SIG-M5 treated with dmso at 0.1 percent for 504 hours (cell line): ENCODE results near the gene STAP2.

Source experiments
- DNase-seq: peaks from one replicate; lab custom pipeline; 2025; ENCODE audit not compliant: unreplicated experiment; lab: John Stamatoyannopoulos, UW

Gene STAP2

GRCh38 chr19:4338441-4339355 lies at the start of gene STAP2:
Gene STAP2, minus strand, starts transcription at chr19:4338827. Its CDS starts 74 bp downstream, at chr19:4338753.
- peak; percentile 23 for DNase-seq

GRCh38 chr19:4386041-4386782 lies 47.6 kb upstream of the STAP2 start:
- no peak for DNase-seq

GRCh38 chr19:4385291-4386040 lies 46.8 kb upstream of the STAP2 start:
- no peak for DNase-seq

- no peak for DNase-seq
Measured at GRCh38 chr19:4380254-4380727, 41.7 kb upstream of the STAP2 start.

GRCh38 chr19:4379383-4380253 lies 41.0 kb upstream of the STAP2 start:
- peak; percentile 17 for DNase-seq

- no peak for DNase-seq
Measured at GRCh38 chr19:4378886-4379285, 40.3 kb upstream of the STAP2 start.

GRCh38 chr19:4376991-4377781 lies 38.6 kb upstream of the STAP2 start:
- peak; percentile 19 for DNase-seq

- no peak for DNase-seq
Measured at GRCh38 chr19:4376671-4376990, 38.0 kb upstream of the STAP2 start.

GRCh38 chr19:4376028-4376670 lies 37.5 kb upstream of the STAP2 start:
- DNase-seq: no peak

- DNase-seq: peak; percentile 48
Measured at GRCh38 chr19:4375164-4376027, 36.8 kb upstream of the STAP2 start.

GRCh38 chr19:4374498-4375163 lies 36.0 kb upstream of the STAP2 start:
- DNase-seq: no peak

- DNase-seq: no peak
Measured at GRCh38 chr19:4373601-4374497, 35.2 kb upstream of the STAP2 start.

GRCh38 chr19:4373013-4373367 lies 34.4 kb upstream of the STAP2 start:
- no peak for DNase-seq

- DNase-seq: no peak
Measured at GRCh38 chr19:4372165-4373012, 33.8 kb upstream of the STAP2 start.

- DNase-seq: no peak
Measured at GRCh38 chr19:4371247-4372164, 32.9 kb upstream of the STAP2 start.
